Stimulated activated CD4-positive, alpha-beta T cell treated with anti-CD3 and anti-CD28 coated beads, Interleukin-4, amount 100 ng/mL, for 24 hours (primary cell): ENCODE measurements around the gene BCL3.

Source experiments
- DNase-seq: peaks from one replicate; pipeline ENCODE4 v3.0.0-alpha.2; 2020

BCL3 gene

DNA sequence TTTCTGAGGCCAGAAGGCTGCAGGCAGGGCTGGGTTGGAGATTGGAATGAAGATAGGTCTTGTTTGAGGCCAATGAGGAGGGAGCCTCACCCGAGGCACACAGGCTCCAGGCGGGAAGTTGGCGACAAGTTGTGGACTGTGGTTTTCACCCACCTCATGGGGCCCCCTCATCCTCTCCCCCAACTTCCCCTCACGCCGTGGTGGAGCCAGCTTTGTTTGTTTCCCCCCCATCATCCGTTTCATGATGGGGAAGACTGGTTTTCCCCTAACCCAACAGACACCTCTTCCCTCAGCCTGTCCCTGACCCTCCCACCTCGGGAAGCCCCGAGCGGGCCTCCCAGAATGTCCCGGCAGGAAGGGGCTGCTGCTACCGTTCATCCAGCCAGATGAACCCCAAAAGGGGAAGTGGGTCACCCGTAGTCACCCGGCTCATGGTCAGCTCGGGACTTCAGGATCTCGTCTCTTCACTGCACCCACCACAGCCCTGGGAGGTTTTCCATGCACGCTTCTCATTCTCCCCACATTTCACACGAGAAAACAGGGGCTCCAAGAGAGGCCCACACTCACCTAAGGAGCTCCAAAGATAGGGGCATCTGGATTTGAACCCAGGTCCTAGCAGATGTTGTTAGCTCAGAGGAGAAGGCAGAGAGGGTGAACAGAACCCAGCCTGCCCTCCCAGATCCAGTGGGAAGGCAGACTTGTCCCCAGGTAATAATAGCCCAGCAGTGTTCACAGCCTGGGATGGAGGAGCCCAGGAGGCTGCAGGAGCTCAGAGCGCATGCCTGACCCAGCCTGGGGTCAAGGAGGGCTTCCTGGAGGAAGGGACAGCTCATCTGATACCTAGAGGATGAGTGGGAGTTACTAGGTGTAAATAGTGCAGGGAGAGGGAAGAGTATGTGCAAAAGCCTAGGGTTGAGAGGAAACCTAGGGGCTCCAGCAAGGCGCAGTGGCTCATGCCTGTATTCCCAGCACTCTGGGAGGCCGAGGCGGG, 26.1 kb upstream of the BCL3 start:
- DNase-seq, result no peak

DNA sequence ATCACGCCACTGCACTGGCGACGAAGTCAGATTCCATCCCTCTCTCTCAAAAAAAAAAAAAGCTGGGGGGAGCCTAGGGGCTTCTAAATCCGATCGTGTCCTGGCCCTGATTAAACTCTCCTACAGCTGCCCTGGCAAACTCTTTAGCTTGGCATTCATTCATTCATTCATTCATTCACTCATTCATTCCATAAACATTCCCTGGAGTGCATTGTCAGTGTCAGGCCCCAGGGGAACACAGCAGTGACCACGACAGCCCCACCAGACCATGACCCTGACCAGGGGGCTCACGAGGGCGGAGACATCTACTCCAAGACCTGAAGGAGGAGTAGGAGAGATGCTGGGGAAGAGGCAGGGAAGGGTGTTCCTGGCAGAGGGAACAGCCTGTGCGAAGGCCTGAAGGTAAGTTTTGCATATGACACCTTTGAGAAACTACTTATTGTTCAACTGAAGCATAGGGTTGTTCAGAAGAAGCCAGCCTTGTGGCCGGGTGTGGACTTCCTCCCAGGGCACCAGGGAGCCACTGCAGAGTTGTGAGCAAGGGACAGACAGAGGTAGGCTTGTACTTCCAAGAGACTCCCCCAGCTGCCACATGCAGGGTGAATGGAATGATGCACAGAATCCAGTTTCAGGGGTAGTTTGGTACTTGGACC, 25.1 kb upstream of the BCL3 start:
- no peak for DNase-seq

DNA sequence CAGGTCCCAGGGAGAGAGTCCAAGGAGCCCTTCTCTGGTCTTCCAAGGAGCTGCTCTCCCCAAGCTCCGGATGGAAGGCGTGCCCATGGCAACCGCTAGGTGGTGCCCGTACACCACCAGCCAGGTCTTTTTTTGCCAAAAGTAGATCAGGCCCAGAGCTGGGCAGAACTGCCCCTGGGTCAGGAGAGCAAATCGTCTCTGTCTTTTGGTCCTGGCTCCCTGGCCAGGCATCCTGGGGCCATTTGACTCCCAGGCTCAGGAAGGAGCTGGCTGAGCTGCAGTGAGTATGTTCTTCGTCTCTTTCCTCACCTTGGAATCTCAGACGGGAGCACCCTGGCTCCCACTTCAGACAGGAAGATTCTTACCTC, 24.6 kb upstream of the BCL3 start:
- peak; percentile 80 for DNase-seq

DNA sequence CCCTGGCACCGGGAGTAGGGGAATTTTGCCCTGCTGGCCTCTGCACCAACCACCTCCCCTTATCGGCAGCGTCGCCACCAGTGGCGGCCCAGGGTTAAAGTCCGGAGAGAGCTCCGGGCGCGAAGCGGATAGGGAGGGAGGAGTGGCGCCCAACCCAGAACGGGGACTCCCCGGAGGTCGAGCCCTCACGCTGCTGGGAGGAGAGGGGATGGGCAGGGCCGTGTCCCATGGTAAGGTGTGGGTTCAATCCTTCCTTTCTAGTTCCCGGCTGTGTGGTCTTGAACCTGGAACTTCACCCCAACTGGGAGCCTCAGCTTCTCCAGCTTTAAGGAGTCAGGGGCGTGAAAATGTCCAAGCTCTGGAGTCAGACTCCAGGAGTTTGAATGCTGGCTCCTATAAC, 23.3 kb upstream of the BCL3 start:
- DNase-seq, result no peak

DNA sequence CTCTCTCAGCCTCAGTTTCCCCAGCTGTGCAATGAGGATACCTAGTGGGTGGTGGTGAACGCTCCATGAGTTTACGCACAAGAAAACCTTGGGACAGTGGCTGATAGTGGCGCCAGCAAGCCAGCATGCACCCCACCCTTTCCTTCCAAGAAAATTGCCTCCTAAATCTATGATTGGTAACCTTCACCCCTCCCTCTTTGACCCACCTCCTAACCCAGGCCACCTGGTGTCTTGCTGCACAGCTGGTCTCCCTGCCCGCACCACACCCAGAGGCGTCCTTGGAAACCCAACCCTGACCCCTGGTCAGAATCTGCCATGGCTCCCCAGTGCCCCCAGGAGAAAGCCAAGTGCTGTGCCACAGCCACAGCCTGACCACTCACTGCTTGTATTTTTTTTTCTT, 22.8 kb upstream of the BCL3 start:
- no peak for DNase-seq

DNA sequence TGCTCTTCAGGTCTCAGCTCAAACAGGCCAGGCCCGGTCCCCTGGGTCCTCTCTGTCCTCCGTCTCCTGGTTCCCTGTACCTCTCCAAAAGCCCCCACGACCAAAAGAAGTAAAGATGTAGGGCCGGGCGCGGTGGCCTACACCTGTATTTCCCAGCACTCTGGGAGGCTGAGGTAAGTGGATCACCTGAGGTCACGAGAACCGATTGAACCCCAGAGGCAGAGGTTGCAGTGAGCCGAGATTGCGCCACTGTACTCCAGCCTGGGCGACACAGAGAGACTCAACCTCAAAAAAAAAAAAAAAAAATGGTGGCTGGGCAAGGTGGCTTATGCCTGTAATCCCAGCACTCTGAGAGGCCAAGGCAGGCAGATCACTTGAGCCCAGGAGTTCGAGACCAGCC, 22.0 kb upstream of the BCL3 start:
- no peak for DNase-seq

DNA sequence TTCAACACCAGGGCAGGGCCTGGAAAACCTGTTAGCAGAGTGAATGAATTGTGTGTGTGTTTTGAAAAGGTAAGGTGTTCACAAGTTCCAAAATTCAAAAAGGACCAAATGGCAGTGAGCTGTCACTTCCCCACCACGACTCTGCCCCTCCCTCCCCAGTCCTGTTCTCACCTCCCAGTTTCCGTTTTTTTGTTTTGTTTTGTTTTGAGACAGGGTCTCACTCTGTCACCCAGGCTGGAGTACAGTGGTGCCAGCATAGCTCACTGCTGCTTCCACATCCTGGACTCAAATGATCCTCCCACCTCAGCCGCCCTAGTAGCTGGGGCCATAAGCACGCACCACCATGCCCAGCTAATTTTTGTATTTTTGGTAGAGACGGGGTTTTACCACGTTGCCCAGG, 20.3 kb upstream of the BCL3 start:
- no peak for DNase-seq

DNA sequence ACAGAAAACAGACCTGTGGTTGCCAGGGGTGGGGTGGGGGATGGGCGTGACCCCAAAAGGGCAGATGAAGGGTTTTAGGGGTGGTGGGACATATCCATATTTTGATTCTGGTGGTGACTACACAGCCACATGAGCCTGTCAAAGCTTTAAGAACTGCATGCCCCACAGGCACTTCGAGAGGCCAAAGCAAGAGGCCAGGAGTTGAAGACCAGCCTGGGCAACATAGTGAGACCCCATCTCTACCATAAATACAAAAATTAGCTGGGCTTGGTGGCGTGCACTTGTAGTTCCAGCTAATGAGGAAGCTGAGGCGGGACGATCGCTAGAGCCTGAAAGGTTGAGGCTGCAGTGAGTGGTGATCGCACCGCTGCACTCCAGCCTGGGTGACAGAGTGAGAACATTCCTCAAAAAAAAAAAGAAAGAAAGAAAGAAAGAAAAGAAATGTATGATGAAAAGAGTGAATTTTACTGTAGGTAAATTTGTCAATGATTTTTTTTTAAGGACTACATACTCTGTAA, 18.9 kb upstream of the BCL3 start:
- no peak for DNase-seq

DNA sequence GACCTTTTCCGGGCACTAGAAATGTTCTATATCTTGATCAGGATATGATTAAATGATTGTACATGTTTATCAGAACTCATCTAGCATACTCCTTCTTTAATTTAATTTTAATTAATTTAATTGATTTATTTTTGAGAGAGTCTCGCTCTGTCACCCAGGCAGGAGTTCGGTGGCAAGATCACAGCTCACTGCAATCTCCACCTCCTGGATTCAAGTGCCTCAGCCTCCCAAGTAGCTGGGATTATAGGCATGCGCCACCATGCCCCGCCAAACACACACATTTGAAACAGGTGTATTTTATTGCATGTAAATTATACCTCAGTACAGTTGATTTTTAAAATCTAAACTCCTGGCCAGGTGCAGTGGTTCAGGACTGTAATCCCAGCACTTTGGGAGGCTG, 17.4 kb upstream of the BCL3 start:
- DNase-seq, result no peak

DNA sequence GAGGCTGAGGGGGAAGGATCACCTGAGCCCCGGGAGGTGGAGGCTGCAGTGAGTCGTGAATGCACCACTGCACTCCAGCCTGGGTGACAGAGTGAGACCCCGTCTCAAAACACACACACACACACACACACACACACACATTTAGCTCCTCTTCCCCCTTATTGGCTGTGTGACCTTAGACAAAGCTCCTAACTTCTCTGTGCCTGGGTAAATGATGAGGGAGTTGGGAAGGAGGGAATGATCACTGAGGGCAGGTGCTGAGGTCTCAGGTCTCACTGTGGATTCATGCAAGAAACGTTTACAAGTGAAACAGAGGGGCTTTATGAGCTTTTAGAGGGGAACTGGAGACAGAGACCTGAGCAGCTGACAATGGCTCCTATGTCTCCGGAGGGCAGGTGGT, 16.9 kb upstream of the BCL3 start:
- no peak for DNase-seq

DNA sequence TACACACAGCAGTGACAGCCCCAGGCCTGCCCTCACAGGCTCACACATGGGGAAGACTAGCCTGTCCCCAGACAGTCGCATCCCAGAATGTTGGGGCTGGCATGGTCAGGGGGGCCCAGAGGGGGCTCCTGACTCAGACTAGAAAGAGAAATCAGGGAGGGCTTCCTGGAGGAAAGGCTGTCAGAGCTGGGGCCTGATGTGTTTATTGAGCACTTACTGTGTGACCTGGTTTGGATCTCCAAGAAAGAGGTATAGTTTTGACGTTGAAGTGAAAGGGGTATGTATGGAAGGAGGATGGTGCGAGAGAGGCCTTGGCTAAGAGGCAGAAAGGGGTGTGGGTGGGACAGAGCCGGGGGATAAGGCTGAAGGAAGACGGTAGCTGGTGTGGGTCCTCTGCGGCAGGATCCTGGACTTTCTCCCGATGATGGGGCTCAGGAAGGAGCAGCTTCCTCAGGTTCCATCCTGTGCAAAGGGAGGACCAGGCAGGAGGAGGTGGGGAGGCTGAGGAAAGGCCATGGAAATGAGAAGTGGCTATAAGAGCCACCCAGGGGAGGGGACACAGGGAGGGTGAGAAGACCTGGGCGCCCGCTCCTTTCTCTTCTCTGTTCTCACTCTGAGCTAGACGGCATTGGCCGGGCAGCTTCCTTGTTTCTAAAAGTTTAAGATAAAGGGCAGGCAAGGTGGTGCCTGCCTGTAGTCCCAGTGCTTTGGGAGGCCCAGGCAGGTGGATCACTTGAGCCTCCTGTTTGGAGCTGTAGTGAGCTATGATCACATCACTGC, 16.1 kb upstream of the BCL3 start:
- no peak for DNase-seq

DNA sequence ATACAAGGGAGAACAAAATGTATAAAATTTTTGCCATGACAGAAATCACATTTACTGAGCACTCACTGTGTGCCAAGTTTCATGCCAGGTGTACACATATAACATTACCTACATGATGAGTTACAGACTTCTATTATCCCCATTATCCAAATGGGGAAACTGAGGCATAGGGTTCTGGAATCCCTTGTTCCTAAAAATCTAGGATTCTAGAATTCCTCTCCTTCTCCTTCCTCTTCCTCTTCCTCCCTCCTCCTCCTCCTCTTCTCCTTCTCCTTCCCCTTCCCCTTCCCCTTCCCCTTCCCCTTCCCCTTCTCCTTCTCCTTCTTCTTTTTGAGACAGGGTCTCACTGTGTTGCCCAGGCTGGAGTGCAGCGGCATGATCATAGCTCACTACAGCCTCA, 14.2 kb upstream of the BCL3 start:
- DNase-seq, result no peak

DNA sequence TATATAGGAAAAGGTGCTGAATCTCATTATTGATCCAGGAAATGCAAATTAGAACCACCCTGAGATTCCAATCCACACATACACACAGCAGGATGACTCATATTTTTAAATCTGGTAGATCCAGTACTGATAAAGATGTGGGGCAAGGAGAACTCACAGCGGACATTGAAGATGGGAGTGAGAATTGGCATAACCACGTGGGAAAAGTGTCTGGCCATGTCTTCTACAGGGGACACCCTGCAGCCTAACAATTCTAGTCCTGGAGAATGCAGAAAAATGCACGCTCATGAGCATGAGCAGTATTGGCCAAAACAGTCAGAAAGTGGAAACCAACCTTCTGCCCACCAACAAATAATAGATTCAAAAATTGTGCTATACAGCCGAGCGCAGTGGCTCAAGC, 13.5 kb upstream of the BCL3 start:
- DNase-seq, result no peak

DNA sequence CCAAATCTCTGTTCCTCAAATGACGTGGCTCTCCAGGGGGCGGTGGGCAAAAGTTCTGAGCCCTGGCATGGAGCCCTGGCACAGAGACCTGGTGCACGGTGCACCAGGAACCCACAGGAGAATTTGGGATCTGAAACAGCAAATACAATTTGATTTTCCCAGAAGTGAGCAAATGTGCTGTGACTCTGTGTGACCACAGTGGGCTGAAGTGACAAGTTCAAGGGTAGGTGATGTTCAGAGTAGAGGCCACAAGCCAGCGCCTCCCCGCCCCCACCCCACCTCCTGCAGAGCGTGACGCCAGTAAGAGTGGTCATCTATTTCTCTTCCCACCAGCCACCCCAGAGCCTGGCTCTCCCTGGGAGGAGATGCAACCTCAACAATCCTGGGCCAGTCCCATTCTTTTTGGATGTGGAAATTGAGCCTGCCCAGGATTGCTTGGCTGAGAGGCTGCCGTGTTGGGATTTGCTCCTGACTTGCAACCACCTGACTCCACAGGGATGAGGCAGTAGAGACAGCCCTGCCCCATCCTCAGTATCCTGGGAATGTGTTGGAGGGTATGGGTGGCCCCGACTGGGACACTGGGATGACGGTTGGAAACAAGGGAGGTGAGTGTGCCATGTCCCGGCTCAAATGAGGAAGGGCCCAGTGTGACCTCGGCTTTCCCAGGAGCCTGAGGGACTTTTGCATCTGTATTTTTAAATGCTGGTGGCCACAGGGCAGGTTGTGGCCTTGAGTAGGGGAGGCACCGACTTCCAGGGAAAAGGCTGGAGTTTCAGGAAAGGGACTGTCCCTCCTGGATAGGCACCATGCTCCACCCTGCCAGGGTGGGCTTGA, 11.1 kb upstream of the BCL3 start:
- no peak for DNase-seq

DNA sequence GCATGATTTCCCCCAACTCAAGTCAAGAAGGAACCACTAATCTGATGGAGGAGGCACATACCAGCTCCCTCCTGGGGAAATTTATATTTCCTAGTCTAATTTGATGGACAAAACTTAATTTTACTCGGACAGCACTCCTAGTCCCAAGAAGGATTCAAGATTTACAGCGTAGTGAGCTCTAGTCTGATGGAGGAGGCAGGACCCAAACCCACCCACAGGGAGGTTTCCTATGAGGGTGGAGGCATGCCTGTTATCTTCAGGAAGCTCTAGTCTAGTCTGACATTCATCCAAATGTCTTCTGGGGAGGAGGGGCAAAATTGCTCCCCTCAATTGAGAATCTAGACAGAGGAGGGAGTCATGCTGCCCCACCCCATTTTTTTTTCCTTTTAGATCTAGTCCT, 10.4 kb upstream of the BCL3 start:
- DNase-seq, result no peak

DNA sequence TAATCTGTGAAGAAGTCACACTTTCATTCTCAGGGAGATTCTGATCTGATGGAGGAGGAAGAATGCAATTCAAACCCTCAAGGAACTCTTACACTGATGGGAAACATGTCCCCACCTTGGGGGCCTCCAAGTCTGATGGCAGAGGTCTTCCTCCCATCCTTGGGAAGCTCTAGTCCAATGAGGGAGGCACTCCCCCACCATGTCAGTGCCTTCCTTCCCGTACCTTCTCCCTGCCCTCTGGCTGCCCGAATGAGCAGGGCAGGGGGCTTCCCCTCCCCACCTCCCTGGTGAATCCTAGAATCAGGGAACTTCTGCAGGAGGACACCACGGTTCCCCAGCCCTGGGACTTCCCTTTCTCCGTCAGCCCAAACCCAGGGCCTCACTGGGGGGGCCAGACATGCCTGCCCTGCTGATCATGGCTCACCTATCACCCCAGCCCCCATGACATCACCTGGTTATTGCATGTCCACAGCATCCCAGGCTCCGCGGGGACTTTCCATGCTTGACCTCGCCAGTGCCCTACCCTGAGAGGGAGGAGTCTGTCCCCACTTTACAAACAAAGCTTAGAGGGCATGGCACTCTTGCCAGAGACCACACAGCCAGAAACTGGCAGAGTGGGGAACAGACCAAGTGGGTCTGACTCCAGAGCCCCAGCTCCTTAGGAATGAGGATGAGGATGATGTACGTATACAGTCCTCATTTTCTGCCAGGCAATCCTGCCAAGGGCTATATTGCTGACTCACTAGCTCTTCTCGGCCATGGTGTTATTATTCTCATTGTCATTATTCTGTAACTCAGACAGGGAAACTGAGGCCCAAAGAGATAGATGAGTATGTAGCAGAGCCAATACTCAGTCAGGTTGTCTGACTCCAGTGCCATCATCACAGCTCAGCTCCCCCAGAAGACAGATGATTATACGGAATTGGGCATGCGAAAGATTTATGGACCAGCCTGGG, 9.6 kb upstream of the BCL3 start:
- DNase-seq, result no peak

DNA sequence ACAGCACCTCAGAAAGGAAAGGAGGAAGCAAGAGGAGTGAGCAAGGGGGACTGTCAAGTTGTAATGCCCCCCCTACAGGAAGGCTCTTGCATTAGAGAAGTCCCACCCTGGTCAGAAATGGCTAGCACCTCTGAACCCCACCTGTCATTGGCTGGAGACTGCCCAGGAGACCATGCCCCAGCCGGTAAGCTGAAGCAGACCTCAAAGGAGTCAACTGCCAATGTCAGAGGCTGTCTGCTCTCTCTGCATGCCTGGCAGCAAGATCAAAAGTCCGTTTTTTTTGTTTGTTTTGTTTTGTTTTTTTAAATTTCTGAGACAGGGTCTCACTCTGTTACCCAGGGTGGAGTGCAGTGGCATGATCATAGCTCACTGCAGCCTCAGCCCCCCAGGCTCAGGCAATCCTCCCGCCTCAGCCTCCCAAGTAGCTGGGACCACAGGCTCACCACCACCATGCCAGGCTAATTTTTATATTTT, 8.1 kb upstream of the BCL3 start:
- no peak for DNase-seq

DNA sequence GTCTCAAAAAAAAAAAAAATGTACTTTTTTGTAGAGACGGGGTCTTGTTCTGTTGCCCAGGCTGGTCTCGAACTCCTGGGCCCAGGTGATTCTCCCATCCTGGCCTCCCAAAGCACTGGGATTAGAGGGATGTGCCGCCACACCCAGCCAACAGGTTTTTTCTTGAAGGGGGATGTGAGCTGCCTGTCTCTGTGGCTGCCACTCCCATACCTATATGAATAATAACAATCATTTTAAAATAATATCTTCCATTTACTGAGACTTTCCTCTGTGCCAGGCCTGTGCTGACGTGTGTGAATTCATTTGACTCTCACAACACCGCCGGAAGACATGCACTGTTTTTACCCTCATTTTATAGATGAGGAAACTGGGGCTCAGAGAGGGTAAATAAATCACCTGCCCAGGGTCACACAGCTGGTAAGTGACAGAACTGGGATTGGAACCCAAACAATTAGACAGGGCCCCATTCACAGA, 7.2 kb upstream of the BCL3 start:
- no peak for DNase-seq

DNA sequence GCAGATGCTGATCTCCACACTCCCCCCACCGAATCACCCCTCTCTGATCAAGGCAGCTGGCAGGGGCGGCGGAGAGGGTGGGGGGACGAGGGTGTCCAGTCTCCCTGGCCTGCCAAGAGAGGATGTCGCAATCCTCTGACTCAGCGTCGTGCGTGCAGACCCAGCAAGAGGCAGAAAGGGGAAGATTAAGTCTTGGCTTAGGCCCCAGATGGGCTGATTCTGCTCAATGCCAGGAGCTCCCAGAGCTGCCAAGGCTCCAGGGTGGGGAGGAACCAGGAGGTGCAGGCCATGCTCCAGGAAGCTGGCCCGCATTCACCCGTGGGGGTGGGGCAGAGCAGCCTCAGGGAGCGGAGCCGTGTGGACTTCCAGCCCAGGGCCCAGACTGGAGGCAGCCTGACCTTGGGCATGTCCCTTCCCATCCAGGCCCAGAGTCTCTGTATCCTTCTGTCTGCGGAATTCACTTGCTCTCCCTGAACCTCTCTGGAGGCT, 6.6 kb upstream of the BCL3 start:
- DNase-seq, result no peak

DNA sequence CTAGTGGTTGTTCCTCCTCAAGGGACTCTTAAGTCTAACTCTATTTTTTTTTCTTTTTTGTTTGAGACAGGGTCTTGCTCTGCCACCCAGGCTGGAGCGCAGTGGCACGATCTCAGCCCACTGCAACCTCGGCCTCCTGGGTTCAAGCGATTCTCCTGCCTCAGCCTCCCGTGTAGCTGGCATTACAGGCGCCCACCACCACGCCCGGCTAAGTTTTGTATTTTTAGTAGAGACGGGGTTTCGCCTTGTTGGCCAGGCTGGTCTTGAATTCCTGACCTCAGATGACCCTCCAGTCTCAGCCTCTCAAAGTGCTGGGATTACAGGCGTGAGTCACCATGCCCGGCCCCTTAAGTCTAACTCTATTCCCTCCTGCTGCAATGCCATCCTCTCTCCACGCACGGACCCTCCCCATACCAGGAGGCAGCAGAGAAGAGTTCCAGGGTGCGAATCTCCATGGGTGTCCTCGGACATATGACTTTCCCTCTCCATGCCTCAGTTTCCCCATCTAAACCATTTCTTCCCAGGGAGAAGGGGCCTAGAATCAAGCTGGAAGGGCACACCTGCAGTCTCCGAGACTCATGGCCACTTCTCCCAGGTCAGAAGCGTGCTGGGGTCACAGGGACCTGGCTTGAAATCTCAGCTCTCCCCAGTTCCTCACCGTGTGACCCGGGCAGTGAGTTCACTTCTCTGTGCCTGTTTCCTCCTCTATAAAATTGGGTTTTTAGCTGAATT, 6.0 kb upstream of the BCL3 start:
- DNase-seq, result no peak
